Measurements from ENCODE around the gene FRYL. TPM values are rescaled to one million over a fixed set of nuclear protein-coding genes. Genes with fewer than 3 reads are reported as not detected.

FRYL gene
- total RNA-seq, 2 experiments from 2014 or later: 85.4 to 88.5 TPM

GRCh38 chr4:48539597-48539996 lies 240.5 kb downstream of the FRYL start:
- Histone ChIP-seq H3K4me1 (ENCODE audit: insufficient read depth, low read length, poor library complexity, severe bottlenecking) (no peaks in the 10 kb centered on the region), H3K79me2 (ENCODE audit: insufficient read depth, low read depth, low read length) (no peaks in the 10 kb centered on the region), H3K36me3 (ENCODE audit: insufficient read depth, low read length) (peaks cover 75% of the 10 kb centered on the region), H3K9me3 (ENCODE audit: low read length) (no peaks in the 10 kb centered on the region), H3K4me3 (ENCODE audit: low read depth, low read length, poor library complexity, severe bottlenecking) (no peak overlapping the region), H3K27ac (ENCODE audit: low read depth, low read length, poor library complexity, severe bottlenecking) (no peak overlapping the region), H3K4me2 (ENCODE audit: low read length) (no peak overlapping the region), H3K9me2 (ENCODE audit: insufficient read depth, low read length) (no peaks in the 10 kb centered on the region), H2AFZ (ENCODE audit: low read length) (no peak overlapping the region), H4K20me1 (ENCODE audit: insufficient read depth, low read length) (no peaks in the 10 kb centered on the region)
- BruUV-seq (replicated peaks): no TSS peak
- TF ChIP-seq, protein P1, sequence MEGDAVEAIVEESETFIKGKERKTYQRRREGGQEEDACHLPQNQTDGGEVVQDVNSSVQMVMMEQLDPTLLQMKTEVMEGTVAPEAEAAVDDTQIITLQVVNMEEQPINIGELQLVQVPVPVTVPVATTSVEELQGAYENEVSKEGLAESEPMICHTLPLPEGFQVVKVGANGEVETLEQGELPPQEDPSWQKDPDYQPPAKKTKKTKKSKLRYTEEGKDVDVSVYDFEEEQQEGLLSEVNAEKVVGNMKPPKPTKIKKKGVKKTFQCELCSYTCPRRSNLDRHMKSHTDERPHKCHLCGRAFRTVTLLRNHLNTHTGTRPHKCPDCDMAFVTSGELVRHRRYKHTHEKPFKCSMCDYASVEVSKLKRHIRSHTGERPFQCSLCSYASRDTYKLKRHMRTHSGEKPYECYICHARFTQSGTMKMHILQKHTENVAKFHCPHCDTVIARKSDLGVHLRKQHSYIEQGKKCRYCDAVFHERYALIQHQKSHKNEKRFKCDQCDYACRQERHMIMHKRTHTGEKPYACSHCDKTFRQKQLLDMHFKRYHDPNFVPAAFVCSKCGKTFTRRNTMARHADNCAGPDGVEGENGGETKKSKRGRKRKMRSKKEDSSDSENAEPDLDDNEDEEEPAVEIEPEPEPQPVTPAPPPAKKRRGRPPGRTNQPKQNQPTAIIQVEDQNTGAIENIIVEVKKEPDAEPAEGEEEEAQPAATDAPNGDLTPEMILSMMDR (conservative IDR thresholded peaks at IDR 0.05; ENCODE audit: low read length): no peak
- TF ChIP-seq EZH2phosphoT487 (IDR thresholded peaks at IDR 0.05; ENCODE audit: borderline replicate concordance, low read depth, low read length): no peak
- DNase-seq (ENCODE audit: low spot score): no peak
- CTCF ChIA-PET (ENCODE audit: unreplicated experiment): no interaction called here
- intact Hi-C loops (cut with micrococcal nuclease; ENCODE audit: unreplicated experiment): no loop called here
- POLR2A ChIA-PET: interaction anchor here (0.6 to 0.7 kb wide), 3 partner anchors 12 to 150 kb away, joined by 3 to 4 read pairs (median 3); no protein-coding TSS in a partner anchor

- BruUV-seq (replicated peaks): no TSS peak
- CTCF ChIA-PET (ENCODE audit: unreplicated experiment): no interaction called here
Measured at GRCh38 chr4:48538358-48538757, 241.7 kb downstream of the FRYL start.

GRCh38 chr4:48526406-48526805 lies 253.7 kb downstream of the FRYL start:
- POLR2A ChIA-PET: interaction anchor here (0.6 to 2.0 kb wide), 10 partner anchors 10 to 150 kb away, joined by 3 to 5 read pairs (median 3); no protein-coding TSS in a partner anchor
- no peak overlapping the region for H2AFZ ChIP-seq (ENCODE audit: low read length)

More at GRCh38 chr4:48538358-48538757, 241.7 kb downstream of the FRYL start:
- no peak for DNase-seq (ENCODE audit: low spot score)
- no peaks in the 10 kb centered on the region for H4K20me1 ChIP-seq (ENCODE audit: insufficient read depth, low read length)
- H3K9me2 ChIP-seq (ENCODE audit: insufficient read depth, low read length): no peaks in the 10 kb centered on the region
- H2AFZ ChIP-seq (ENCODE audit: low read length): no peak overlapping the region
- intact Hi-C loops (cut with micrococcal nuclease; ENCODE audit: unreplicated experiment): no loop called here
- TF ChIP-seq EZH2phosphoT487 (IDR thresholded peaks at IDR 0.05; ENCODE audit: borderline replicate concordance, low read depth, low read length): no peak
- TF ChIP-seq, protein P1 (conservative IDR thresholded peaks at IDR 0.05; ENCODE audit: low read length): no peak
- H3K79me2 ChIP-seq (ENCODE audit: insufficient read depth, low read depth, low read length): no peaks in the 10 kb centered on the region
- H3K4me2 ChIP-seq (ENCODE audit: low read length): no peak overlapping the region
- H3K4me1 ChIP-seq (ENCODE audit: insufficient read depth, low read length, poor library complexity, severe bottlenecking): no peaks in the 10 kb centered on the region
- H3K36me3 ChIP-seq (ENCODE audit: insufficient read depth, low read length): peaks cover 75% of the 10 kb centered on the region
- no peaks in the 10 kb centered on the region for H3K9me3 ChIP-seq (ENCODE audit: low read length)
- no peak overlapping the region for H3K4me3 ChIP-seq (ENCODE audit: low read depth, low read length, poor library complexity, severe bottlenecking)
- POLR2A ChIA-PET: interaction anchor here (0.6 to 1.0 kb wide), 3 partner anchors 9 to 81 kb away, joined by 3 to 4 read pairs (median 3); no protein-coding TSS in a partner anchor
- no peak overlapping the region for H3K27ac ChIP-seq (ENCODE audit: low read depth, low read length, poor library complexity, severe bottlenecking)

More at GRCh38 chr4:48526406-48526805, 253.7 kb downstream of the FRYL start:
- Histone ChIP-seq H3K4me3 (ENCODE audit: low read depth, low read length, poor library complexity, severe bottlenecking) (no peak overlapping the region), H3K4me2 (ENCODE audit: low read length) (no peak overlapping the region), H3K9me2 (ENCODE audit: insufficient read depth, low read length) (no peaks in the 10 kb centered on the region), H3K9me3 (ENCODE audit: low read length) (no peaks in the 10 kb centered on the region), H3K27ac (ENCODE audit: low read depth, low read length, poor library complexity, severe bottlenecking) (no peak overlapping the region), H3K36me3 (ENCODE audit: insufficient read depth, low read length) (peaks cover 93% of the 10 kb centered on the region), H3K79me2 (ENCODE audit: insufficient read depth, low read depth, low read length) (no peaks in the 10 kb centered on the region), H3K4me1 (ENCODE audit: insufficient read depth, low read length, poor library complexity, severe bottlenecking) (no peaks in the 10 kb centered on the region), H4K20me1 (ENCODE audit: insufficient read depth, low read length) (no peaks in the 10 kb centered on the region)
- no TSS peak for BruUV-seq (replicated peaks)
- CTCF ChIA-PET (ENCODE audit: unreplicated experiment): no interaction called here
- DNase-seq (ENCODE audit: low spot score): no peak
- intact Hi-C loops (cut with micrococcal nuclease; ENCODE audit: unreplicated experiment): no loop called here
- no peak for TF ChIP-seq EZH2phosphoT487 (IDR thresholded peaks at IDR 0.05; ENCODE audit: borderline replicate concordance, low read depth, low read length)
- TF ChIP-seq, protein P1 (conservative IDR thresholded peaks at IDR 0.05; ENCODE audit: low read length): no peak

Data from OCI-LY7 (cell line).